ENCODE data around the gene SLC5A4. TPM values are rescaled to one million over a fixed set of nuclear protein-coding genes. Genes with fewer than 3 reads are reported as not detected.
A peak's percentile ranks its signal among the peaks of the same experiment; 100 is the strongest.

Gene SLC5A4
- total RNA-seq, 5 donors from 2014 or later (not counting 1 experiment from before 2014, with no cell fraction given) = not detected

DNA sequence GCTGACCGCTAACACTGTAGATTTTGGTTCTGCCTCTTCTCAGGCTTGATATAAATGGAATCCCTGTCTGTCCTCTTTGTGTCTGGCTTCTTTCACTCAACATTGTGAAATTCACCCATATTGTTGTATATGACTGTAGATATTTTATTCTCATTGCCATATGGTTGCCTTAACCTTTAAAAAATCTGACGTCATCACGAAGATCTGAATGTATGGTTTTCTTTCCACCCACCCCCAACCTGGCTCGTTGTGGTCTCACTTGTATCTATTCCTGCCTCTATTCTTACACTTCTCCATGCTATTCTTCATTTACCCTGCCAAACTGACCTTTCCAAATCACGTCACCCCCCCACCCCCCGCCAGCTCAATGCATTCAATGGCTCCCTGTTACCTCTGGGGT lies 74.1 kb downstream of the SLC5A4 start:
- Mint-ChIP-seq H3K4me1 (peaks cover 0 to 2% (median 0%) of the 10 kb centered on the region in 3 donors), H3K27ac (no peak overlapping the region), H3K4me3 (no peak overlapping the region), H3K27me3 (peaks cover 19 to 32% of the 10 kb centered on the region in 2 donors), H3K9me3 (no peaks in the 10 kb centered on the region), H3K36me3 (no peaks in the 10 kb centered on the region)
- Histone ChIP-seq H3K27me3 (replicated peaks in 1 of 2; ENCODE audit: control insufficient read depth in 2 of 2, extremely low read depth in 1 of 2, insufficient read depth in 2 of 2, low read length in 1 of 2) (peaks cover 0 to 29% of the 10 kb centered on the region in 2 experiments), H3K9me3 (no peaks in the 10 kb centered on the region), H3K4me1 (ENCODE audit: control insufficient read depth in 1 of 2, extremely low read depth in 1 of 2, insufficient read depth in 2 of 2, low read length in 2 of 2) (peaks cover 0 to 5% of the 10 kb centered on the region in 2 experiments), H3K27ac (ENCODE audit: low read length) (no peak overlapping the region), H3K4me3 (ENCODE audit: control insufficient read depth in 1 of 2, extremely low read depth in 1 of 2, low read length in 1 of 2) (no peak overlapping the region), H3K36me3 (ENCODE audit: control insufficient read depth in 2 of 2, extremely low read depth in 1 of 2, insufficient read depth in 1 of 2, low read length in 1 of 2) (no peaks in the 10 kb centered on the region)
- ChIA-PET POLR2A (no interaction called here), CTCF (no interaction called here)
- 70% methylated on average over 5 of the region's 6 CpGs for WGBS (ENCODE audit: insufficient coverage)
- no peak for ATAC-seq (replicated peaks in 1 of 4)
- no peak for DNase-seq

DNA sequence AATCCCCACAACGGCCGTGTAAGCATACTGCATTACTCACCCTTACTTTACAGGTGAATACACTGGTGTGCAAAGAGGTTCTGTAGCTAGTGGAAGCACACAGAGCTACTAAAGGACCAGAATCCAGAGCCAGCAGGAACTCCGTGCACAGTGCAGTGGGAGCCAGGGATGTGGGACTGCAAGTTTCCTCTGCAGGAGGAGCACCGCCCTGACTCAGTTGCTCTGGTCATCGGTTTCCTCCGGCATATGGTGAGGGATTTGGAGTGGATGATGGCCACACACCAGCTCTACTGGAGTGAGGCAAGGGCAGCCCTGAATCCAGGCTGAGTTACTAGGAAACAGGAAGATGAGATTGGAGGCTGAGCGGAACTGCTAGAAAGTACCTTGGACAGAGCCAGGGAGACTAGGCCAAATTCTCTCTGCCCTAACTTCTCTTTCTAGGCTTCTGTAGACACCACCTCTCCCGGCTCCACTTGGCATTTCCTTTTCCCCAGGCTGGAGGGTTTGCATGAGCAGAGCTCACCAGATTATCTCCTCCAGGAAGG lies 77.9 kb downstream of the SLC5A4 start:
- H3K4me1 Mint-ChIP-seq = peaks cover 0 to 3% (median 2%) of the 10 kb centered on the region in 3 donors
- no peak for ATAC-seq (replicated peaks in 1 of 4)

DNA sequence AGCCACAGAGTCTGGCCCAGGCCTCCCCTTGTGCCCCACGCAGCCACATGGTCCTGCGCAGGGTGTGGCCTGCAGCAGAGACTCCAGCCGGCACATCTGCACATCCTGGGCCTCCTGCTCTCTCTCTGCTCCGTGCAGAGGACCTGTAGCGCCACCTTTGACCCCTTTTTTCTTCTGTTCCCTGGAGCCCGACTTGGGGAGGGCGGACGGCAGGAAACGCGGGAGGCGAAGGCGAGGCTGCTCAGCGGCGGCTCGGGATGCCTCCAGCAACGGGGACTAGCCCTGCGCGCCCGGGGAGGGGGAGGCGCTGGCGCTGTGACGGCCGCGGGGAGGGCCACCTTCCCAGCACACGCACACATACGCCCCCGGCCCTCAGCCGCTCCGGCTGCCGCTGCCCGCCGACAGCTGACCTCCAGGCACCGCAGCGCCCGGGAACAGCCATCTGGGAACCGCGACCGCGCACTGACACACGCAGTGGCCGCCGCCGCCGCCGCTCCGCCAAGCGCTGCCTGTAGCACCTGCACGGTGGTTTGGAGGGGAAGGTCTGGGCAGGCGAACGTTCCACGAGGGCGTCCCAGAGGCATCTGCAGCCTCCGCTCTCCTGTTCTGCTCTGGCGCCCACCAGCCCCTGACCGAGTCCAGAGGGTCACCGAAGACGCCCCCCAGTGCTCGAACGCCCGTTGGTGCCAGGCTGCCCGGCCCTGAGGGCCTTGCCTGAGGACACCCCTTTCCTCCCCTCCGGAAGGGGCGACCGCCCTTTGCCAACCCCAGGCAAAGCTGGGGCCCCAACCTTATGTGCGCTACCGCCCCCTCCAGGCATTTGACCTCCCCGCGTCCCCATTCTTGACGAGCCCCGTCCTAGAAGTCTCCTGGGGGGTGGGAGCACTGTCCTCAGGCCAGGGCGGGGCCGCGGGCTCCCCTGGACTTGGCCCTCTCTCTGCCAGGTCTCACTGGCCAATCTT lies 79.2 kb downstream of the SLC5A4 start:
- peaks cover 0 to 3% (median 2%) of the 10 kb centered on the region in 3 donors for H3K4me1 Mint-ChIP-seq
- CTCF ChIA-PET = no interaction called here
- Histone ChIP-seq H3K27ac (ENCODE audit: low read length) (no peak overlapping the region), H3K36me3 (ENCODE audit: control insufficient read depth in 2 of 2, extremely low read depth in 1 of 2, insufficient read depth in 1 of 2, low read length in 1 of 2) (no peaks in the 10 kb centered on the region), H3K4me1 (ENCODE audit: control insufficient read depth in 1 of 2, extremely low read depth in 1 of 2, insufficient read depth in 2 of 2, low read length in 2 of 2) (peaks cover 0 to 6% of the 10 kb centered on the region in 2 experiments), H3K27me3 (replicated peaks in 1 of 2; ENCODE audit: control insufficient read depth in 2 of 2, extremely low read depth in 1 of 2, insufficient read depth in 2 of 2, low read length in 1 of 2) (peaks cover 2 to 45% of the 10 kb centered on the region in 2 experiments), H3K9me3 (no peaks in the 10 kb centered on the region), H3K4me3 (ENCODE audit: control insufficient read depth in 1 of 2, extremely low read depth in 1 of 2, low read length in 1 of 2) (peak overlapping the region in 1 of 2 donors; percentile 12)
- no peak overlapping the region for H3K27ac Mint-ChIP-seq
- 8% methylated on average over 69 of the region's 73 CpGs for WGBS (ENCODE audit: insufficient coverage)
- H3K4me3 Mint-ChIP-seq = peak overlapping the region in 2 of 3 donors; percentile 37 to 51
- ATAC-seq (replicated peaks in 1 of 4) (peak in 3 of 4 experiments; percentile 23 to 47 (median 34)), DNase-seq (no peak)
- H3K9me3 Mint-ChIP-seq = no peaks in the 10 kb centered on the region
- peaks cover 30 to 47% of the 10 kb centered on the region in 2 donors for H3K27me3 Mint-ChIP-seq
- POLR2A ChIA-PET = no interaction called here
- no peaks in the 10 kb centered on the region for H3K36me3 Mint-ChIP-seq

More for the DNA sequence above, 77.9 kb downstream of the SLC5A4 start:
- ChIA-PET POLR2A (no interaction called here), CTCF (no interaction called here)
- peaks cover 30 to 47% of the 10 kb centered on the region in 2 donors for H3K27me3 Mint-ChIP-seq
- Histone ChIP-seq H3K9me3 (no peaks in the 10 kb centered on the region), H3K4me1 (ENCODE audit: control insufficient read depth in 1 of 2, extremely low read depth in 1 of 2, insufficient read depth in 2 of 2, low read length in 2 of 2) (peaks cover 0 to 6% of the 10 kb centered on the region in 2 experiments), H3K27ac (ENCODE audit: low read length) (no peak overlapping the region), H3K4me3 (ENCODE audit: control insufficient read depth in 1 of 2, extremely low read depth in 1 of 2, low read length in 1 of 2) (no peak overlapping the region), H3K27me3 (replicated peaks in 1 of 2; ENCODE audit: control insufficient read depth in 2 of 2, extremely low read depth in 1 of 2, insufficient read depth in 2 of 2, low read length in 1 of 2) (peaks cover 2 to 39% of the 10 kb centered on the region in 2 experiments), H3K36me3 (ENCODE audit: control insufficient read depth in 2 of 2, extremely low read depth in 1 of 2, insufficient read depth in 1 of 2, low read length in 1 of 2) (no peaks in the 10 kb centered on the region)
- no peak overlapping the region for H3K4me3 Mint-ChIP-seq
- no peak overlapping the region for H3K27ac Mint-ChIP-seq
- no peaks in the 10 kb centered on the region for H3K9me3 Mint-ChIP-seq
- no peaks in the 10 kb centered on the region for H3K36me3 Mint-ChIP-seq
- DNase-seq = no peak
- WGBS (ENCODE audit: insufficient coverage) = 100% methylated on average over 4 of the region's 8 CpGs

DNA sequence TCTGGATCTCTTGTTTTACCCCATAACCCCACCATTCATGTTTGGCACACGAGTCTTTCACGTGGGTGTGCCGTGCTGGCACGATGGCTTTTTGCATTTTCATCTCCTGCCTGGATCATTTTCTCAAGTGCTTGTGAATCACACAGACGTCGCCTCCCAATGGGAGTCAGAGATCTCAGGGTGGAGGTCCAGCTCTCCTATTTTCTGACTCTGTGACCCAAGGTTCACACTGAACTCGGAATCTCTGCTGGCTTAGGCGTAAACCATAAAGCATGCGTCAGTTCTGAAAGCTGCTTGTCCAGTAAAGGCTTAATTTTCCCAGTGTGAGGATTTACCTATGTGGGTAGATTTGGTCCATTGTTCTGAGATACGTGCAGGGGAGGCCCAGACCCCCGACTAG lies 80.0 kb downstream of the SLC5A4 start:
- Mint-ChIP-seq H3K27me3 (peaks cover 30 to 47% of the 10 kb centered on the region in 2 donors), H3K4me3 (peak overlapping the region in 1 of 3 donors; percentile 6), H3K4me1 (peaks cover 0 to 3% (median 2%) of the 10 kb centered on the region in 3 donors), H3K9me3 (no peaks in the 10 kb centered on the region), H3K27ac (no peak overlapping the region), H3K36me3 (no peaks in the 10 kb centered on the region)
- Histone ChIP-seq H3K9me3 (no peaks in the 10 kb centered on the region), H3K27me3 (replicated peaks in 1 of 2; ENCODE audit: control insufficient read depth in 2 of 2, extremely low read depth in 1 of 2, insufficient read depth in 2 of 2, low read length in 1 of 2) (peaks cover 2 to 47% of the 10 kb centered on the region in 2 experiments), H3K4me3 (ENCODE audit: control insufficient read depth in 1 of 2, extremely low read depth in 1 of 2, low read length in 1 of 2) (no peak overlapping the region), H3K4me1 (ENCODE audit: control insufficient read depth in 1 of 2, extremely low read depth in 1 of 2, insufficient read depth in 2 of 2, low read length in 2 of 2) (peaks cover 0 to 6% of the 10 kb centered on the region in 2 experiments), H3K36me3 (ENCODE audit: control insufficient read depth in 2 of 2, extremely low read depth in 1 of 2, insufficient read depth in 1 of 2, low read length in 1 of 2) (no peaks in the 10 kb centered on the region), H3K27ac (ENCODE audit: low read length) (no peak overlapping the region)
- POLR2A ChIA-PET = no interaction called here
- ATAC-seq (replicated peaks in 1 of 4) = no peak
- no peak for DNase-seq
- 89% methylated on average over 10 of the region's 11 CpGs for WGBS (ENCODE audit: insufficient coverage)
- CTCF ChIA-PET = interaction anchor here (0.6 to 0.7 kb wide), 2 partner anchors 287 to 1936 kb away, joined by 3 to 4 read pairs; no protein-coding TSS in a partner anchor

Other genes with a start within 250 kb of the SLC5A4 start
- not detected for gene SLC5A1, start 212.1 kb downstream of the SLC5A4 start, total RNA-seq
- not detected for gene C22orf42, start 96.0 kb downstream of the SLC5A4 start, total RNA-seq
- 1 to 10 TPM in 3 of 5 donors, under 1 TPM in 2; 0.16 to 1.8 (median 1.1) TPM for gene RFPL2, start 50.3 kb downstream of the SLC5A4 start, total RNA-seq
- gene RFPL3, start 102.5 kb upstream of the SLC5A4 start, total RNA-seq = not detected
- gene RTCB, start 156.9 kb upstream of the SLC5A4 start, total RNA-seq = 10 to 100 TPM; 35.8 to 49.4 (median 45.2) TPM
- not detected for gene BPIFC, start 209.1 kb upstream of the SLC5A4 start, total RNA-seq
- gene FBXO7, start 219.5 kb upstream of the SLC5A4 start, total RNA-seq = 100 to 1,000 TPM in 2 of 5 donors, 10 to 100 TPM in 3; 77.8 to 127 (median 83.4) TPM

All from T-cell (primary cell).